ENCODE data around the gene RHEB. TPM values are rescaled to one million over a fixed set of nuclear protein-coding genes. Genes with fewer than 3 reads are reported as not detected.
A peak's percentile ranks its signal among the peaks of the same experiment; 100 is the strongest.

The RHEB gene
- total RNA-seq, 4 donors from 2014 or later = 107 to 229 (median 155) TPM

GRCh38 chr7:151465169-151465568 lies 54.5 kb downstream of the RHEB start:
- TF ChIP-seq CTCF (IDR thresholded peaks at IDR 0.05) = no peak
- no peak for TF ChIP-seq EP300 (IDR thresholded peaks at IDR 0.05)
- no peak for TF ChIP-seq POLR2AphosphoS5 (IDR thresholded peaks at IDR 0.05)
- no peak for TF ChIP-seq POLR2A (IDR thresholded peaks at IDR 0.05)
- no peak for ATAC-seq
- no peak overlapping the region for H3K27ac ChIP-seq
- H3K36me3 ChIP-seq = peaks cover 0 to 63% of the 10 kb centered on the region in 2 donors
- no peak overlapping the region for H3K4me3 ChIP-seq
- H3K4me1 ChIP-seq = peaks cover 2 to 44% (median 15%) of the 10 kb centered on the region in 3 donors
- 95 to 100% methylated on average over 5 of the region's 8 CpGs for WGBS, 2 donors (ENCODE audit: low coverage in 1 of 2)
- no peaks in the 10 kb centered on the region for H3K27me3 ChIP-seq
- peaks cover 0 to 8% (median 0%) of the 10 kb centered on the region in 3 donors for H3K9me3 ChIP-seq

- TF ChIP-seq POLR2AphosphoS5 (IDR thresholded peaks at IDR 0.05) (no peak), EP300 (IDR thresholded peaks at IDR 0.05) (no peak), POLR2A (IDR thresholded peaks at IDR 0.05) (no peak), CTCF (IDR thresholded peaks at IDR 0.05) (no peak)
- Histone ChIP-seq H3K4me1 (peaks cover 0 to 34% (median 22%) of the 10 kb centered on the region in 3 donors), H3K27me3 (no peaks in the 10 kb centered on the region), H3K27ac (peak overlapping the region in 3 of 4 donors; percentile 95 to 97 (median 95)), H3K9me3 (peaks cover 0 to 8% (median 0%) of the 10 kb centered on the region in 3 donors), H3K36me3 (peaks cover 0 to 35% of the 10 kb centered on the region in 2 donors), H3K4me3 (no peak overlapping the region)
- no peak for ATAC-seq
- 80% methylated on average over 1 of the region's 1 CpG; no CpG with 5 or more reads in 1 of the 2 donors for WGBS, 2 donors (ENCODE audit: low coverage in 1 of 2)
These were observed 57.4 kb downstream of the RHEB start for GRCh38 chr7:151462306-151462779.

GRCh38 chr7:151461942-151462230 lies 57.8 kb downstream of the RHEB start:
- H3K27me3 ChIP-seq = no peaks in the 10 kb centered on the region
- TF ChIP-seq EP300 (IDR thresholded peaks at IDR 0.05) = no peak
- TF ChIP-seq CTCF (IDR thresholded peaks at IDR 0.05) = no peak
- no peak for TF ChIP-seq POLR2A (IDR thresholded peaks at IDR 0.05)
- no peak for TF ChIP-seq POLR2AphosphoS5 (IDR thresholded peaks at IDR 0.05)
- 50 to 64% methylated on average over 2 of the region's 4 CpGs for WGBS, 2 donors (ENCODE audit: low coverage in 1 of 2)
- H3K9me3 ChIP-seq = peaks cover 0 to 8% (median 0%) of the 10 kb centered on the region in 3 donors
- no peak overlapping the region for H3K4me3 ChIP-seq
- ATAC-seq = no peak
- H3K27ac ChIP-seq = peak overlapping the region in 3 of 4 donors; percentile 95 to 97 (median 95)
- peaks cover 0 to 30% of the 10 kb centered on the region in 2 donors for H3K36me3 ChIP-seq
- H3K4me1 ChIP-seq = peaks cover 0 to 34% (median 22%) of the 10 kb centered on the region in 3 donors

- H3K36me3 ChIP-seq = peaks cover 0 to 24% of the 10 kb centered on the region in 2 donors
- TF ChIP-seq POLR2A (IDR thresholded peaks at IDR 0.05) = no peak
- TF ChIP-seq POLR2AphosphoS5 (IDR thresholded peaks at IDR 0.05) = no peak
- no peak for TF ChIP-seq EP300 (IDR thresholded peaks at IDR 0.05)
- H3K9me3 ChIP-seq = peaks cover 0 to 8% (median 0%) of the 10 kb centered on the region in 3 donors
- no peak for ATAC-seq
- H3K4me1 ChIP-seq = peaks cover 0 to 34% (median 22%) of the 10 kb centered on the region in 3 donors
- peak overlapping the region; percentile 92 to 97 (median 95) for H3K27ac ChIP-seq
- no peak overlapping the region for H3K4me3 ChIP-seq
- WGBS, 2 donors (ENCODE audit: low coverage in 1 of 2) = 62 to 87% methylated on average over 3 to 5 of the region's 6 CpGs
- no peaks in the 10 kb centered on the region for H3K27me3 ChIP-seq
These were observed 58.4 kb downstream of the RHEB start for GRCh38 chr7:151461096-151461941.

GRCh38 chr7:151460474-151460855 lies 59.2 kb downstream of the RHEB start:
- TF ChIP-seq CTCF (IDR thresholded peaks at IDR 0.05) (no peak), EP300 (IDR thresholded peaks at IDR 0.05) (no peak), POLR2A (IDR thresholded peaks at IDR 0.05) (no peak), POLR2AphosphoS5 (IDR thresholded peaks at IDR 0.05) (no peak)
- 43% methylated on average over 9 of the region's 10 CpGs; no CpG with 5 or more reads in 1 of the 2 donors for WGBS, 2 donors (ENCODE audit: low coverage in 1 of 2)
- Histone ChIP-seq H3K4me1 (peaks cover 0 to 34% (median 22%) of the 10 kb centered on the region in 3 donors), H3K4me3 (peak overlapping the region in 1 of 2 donors; percentile 32), H3K27ac (peak overlapping the region; percentile 92 to 97 (median 95)), H3K27me3 (no peaks in the 10 kb centered on the region), H3K36me3 (peaks cover 0 to 16% of the 10 kb centered on the region in 2 donors), H3K9me3 (peaks cover 0 to 8% (median 0%) of the 10 kb centered on the region in 3 donors)
- peak; percentile 42 for ATAC-seq

Measured in gastroesophageal sphincter (tissue), 4 donors.